ENCODE data around the gene ALKBH8. TPM values are rescaled to one million over a fixed set of nuclear protein-coding genes. Genes with fewer than 3 reads are reported as not detected.

The ALKBH8 gene
- total and polyA plus RNA-seq, 2 of the 13 experiments (the other 11 are each of a cell fraction or from before 2014, with no cell fraction given), result 2.4 to 9.1 TPM

- no peak for FAIRE-seq
- in situ Hi-C loops (cut with HindIII; ENCODE audit: extremely low pct_ligation_motif_present, low pct_unique_long_range_greater_than_20kb) (no loop called here), intact Hi-C loops (cut with micrococcal nuclease; ENCODE audit: unreplicated experiment) (no loop called here)
- WGBS (ENCODE audit: low lambda C conversion rate), result 28% methylated on average over 2 of the region's 2 CpGs
- TF ChIP-seq E2F5 (CRISPR knock-in tag; conservative IDR thresholded peaks at IDR 0.05), result no peak
- TF ChIP-seq CREM (IDR thresholded peaks at IDR 0.05), result no peak
- no peak for TF ChIP-seq CREM (CRISPR knock-in tag; IDR thresholded peaks at IDR 0.05)
- no peak for TF ChIP-seq PRPF4 (IDR thresholded peaks at IDR 0.05; ENCODE audit: low read depth, low read length, poor library complexity, severe bottlenecking)
- no peak for TF ChIP-seq ZNF326 (CRISPR knock-in tag; IDR thresholded peaks at IDR 0.05; ENCODE audit: borderline replicate concordance)
- no peak for TF ChIP-seq POLR2G (IDR thresholded peaks at IDR 0.05; ENCODE audit: low read depth, low read length)
- TF ChIP-seq IRF9 (CRISPR knock-in tag; IDR thresholded peaks at IDR 0.05; ENCODE audit: borderline replicate concordance), result no peak
- no peak for TF ChIP-seq THAP11 (CRISPR knock-in tag; IDR thresholded peaks at IDR 0.05)
- no peak for TF ChIP-seq HNRNPUL1 (IDR thresholded peaks at IDR 0.05; ENCODE audit: low read depth, low read length)
- TF ChIP-seq ZSCAN5A (CRISPR knock-in tag; IDR thresholded peaks at IDR 0.05; ENCODE audit: borderline replicate concordance), result no peak
- no peak for ATAC-seq
- no peaks in the 10 kb centered on the region for H4K20me1 ChIP-seq (ENCODE audit: insufficient read depth, low read length)
- no peak overlapping the region for H3K4me2 ChIP-seq (ENCODE audit: low read depth, low read length)
- no peak overlapping the region for H3K27ac ChIP-seq (ENCODE audit: extremely low read length, insufficient read depth, low read length)
- CTCF ChIA-PET (ENCODE audit: low intra/inter-chr PET ratio, low total read pairs), result no interaction called here
- H3K27me3 ChIP-seq (ENCODE audit: control insufficient read depth in 1 of 2, insufficient read depth in 2 of 2, low read length in 2 of 2), result no peaks in the 10 kb centered on the region; a peak in 1 of 5 replicates
- POLR2A ChIA-PET, result no interaction called here
- BruUV-seq (replicated peaks), result no TSS peak
- H3K4me1 ChIP-seq (ENCODE audit: insufficient read depth, low read length), result 0 out of 2 replicates have a peak, but pooled peaks cover 8% of the 10 kb centered on the region
- no peak overlapping the region for H2AFZ ChIP-seq (ENCODE audit: low read length)
- no peaks in the 10 kb centered on the region for H3K9me3 ChIP-seq (ENCODE audit: low read length)
- no peak for DNase-seq (ENCODE audit: low spot score)
- H3K4me3 ChIP-seq (replicated peaks in 1 of 3; ENCODE audit: insufficient read depth in 1 of 3, low read depth in 2 of 3, low read length in 3 of 3), result no peak overlapping the region
- no peaks in the 10 kb centered on the region for H3K79me2 ChIP-seq (ENCODE audit: insufficient read depth, low read length)
- no peaks in the 10 kb centered on the region for H3K36me3 ChIP-seq (replicated peaks in 1 of 2; ENCODE audit: control insufficient read depth in 1 of 2, insufficient read depth in 2 of 2, low read length in 2 of 2)
- no peak overlapping the region for H3K9ac ChIP-seq (ENCODE audit: insufficient read depth, low read depth, low read length)
Observed at GRCh38 chr11:107612445-107612844, 46.9 kb upstream of the ALKBH8 start.
